OCI-LY1 (cell line): ENCODE measurements around the gene HOXB4.

ENCODE experiments used
- CTCF ChIP-seq: fragments of 200-600 bp; sonication (generic), shearing (Covaris generic); IDR thresholded peaks from 2 replicates; pipeline ENCODE4 v1.5.1; 2017; ENCODE audit warnings: mild to moderate bottlenecking, antibody characterized with exemption, low read length, moderate library complexity, mixed read lengths
- EZH2 ChIP-seq: fragments of 200-600 bp; sonication (generic), shearing (Covaris generic); IDR thresholded peaks from 2 replicates; pipeline ENCODE4 v1.8.0; 2017; ENCODE audit warnings: borderline replicate concordance, mixed run types, mild to moderate bottlenecking, antibody characterized with exemption, low read length, moderate library complexity, mixed read lengths

DNA sequence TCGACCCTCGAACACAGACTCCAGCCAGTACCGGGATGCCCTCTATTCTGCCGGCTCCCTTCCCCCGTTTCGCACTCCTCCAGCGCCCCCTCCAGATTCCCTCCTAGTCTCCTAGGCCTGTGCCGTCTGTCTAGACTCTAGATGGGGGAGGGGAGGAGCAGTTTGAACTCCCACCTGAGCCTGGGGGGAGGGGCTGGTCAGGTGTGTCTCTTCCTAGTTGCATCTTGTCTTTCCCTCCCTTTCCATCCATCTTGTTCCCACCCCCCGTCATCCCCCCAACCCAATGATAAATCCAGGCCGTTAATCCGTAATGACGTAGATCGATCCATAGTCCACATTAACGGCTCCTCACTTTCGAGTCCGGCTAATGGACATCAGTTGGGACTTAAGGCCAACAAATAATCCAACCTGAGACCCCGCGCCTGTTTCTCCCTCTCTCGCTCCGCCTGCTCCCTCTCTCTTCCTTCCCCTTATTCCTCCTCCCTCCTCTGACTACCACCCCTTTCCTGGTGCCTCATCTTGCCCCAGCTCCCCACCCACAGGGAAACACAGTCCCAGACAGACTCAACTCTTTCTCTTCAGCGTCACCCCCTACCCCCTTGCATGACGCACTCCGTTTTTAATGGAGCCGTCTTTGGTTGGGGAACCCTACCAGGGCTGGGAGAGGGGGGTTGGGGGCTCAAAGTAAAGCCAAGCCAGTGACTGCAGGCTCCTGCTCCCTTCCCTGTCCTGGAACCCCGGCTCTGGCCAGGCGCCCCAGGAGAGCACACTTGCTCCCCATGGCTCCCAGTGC, 18.8 kb upstream of the HOXB4 start:
- TF ChIP-seq CTCF (no peak), EZH2 (no peak)
